ENCODE measurements around the gene ACTA2. TPM values are rescaled to one million over a fixed set of nuclear protein-coding genes. Genes with fewer than 3 reads are reported as not detected.

ACTA2 gene
- total RNA-seq, 1 donor from 2014 or later: 9.0 TPM

GRCh38 chr10:88923520-88923919 is 29.1 kb downstream of the ACTA2 start:
- no peak overlapping the region for H3K4me3 ChIP-seq (ENCODE audit: low read depth, low read length)
- H3K27me3 ChIP-seq (ENCODE audit: control insufficient read depth, insufficient read depth, low read length): no peaks in the 10 kb centered on the region
- FAIRE-seq: no peak
- H3K36me3 ChIP-seq (ENCODE audit: control insufficient read depth, insufficient read depth, low read length): no peaks in the 10 kb centered on the region
- no peak for TF ChIP-seq CTCF (IDR thresholded peaks at IDR 0.05; ENCODE audit: insufficient read depth, low read length, severe bottlenecking)
- no peak for DNase-seq (ENCODE audit: low read depth)

DNA sequence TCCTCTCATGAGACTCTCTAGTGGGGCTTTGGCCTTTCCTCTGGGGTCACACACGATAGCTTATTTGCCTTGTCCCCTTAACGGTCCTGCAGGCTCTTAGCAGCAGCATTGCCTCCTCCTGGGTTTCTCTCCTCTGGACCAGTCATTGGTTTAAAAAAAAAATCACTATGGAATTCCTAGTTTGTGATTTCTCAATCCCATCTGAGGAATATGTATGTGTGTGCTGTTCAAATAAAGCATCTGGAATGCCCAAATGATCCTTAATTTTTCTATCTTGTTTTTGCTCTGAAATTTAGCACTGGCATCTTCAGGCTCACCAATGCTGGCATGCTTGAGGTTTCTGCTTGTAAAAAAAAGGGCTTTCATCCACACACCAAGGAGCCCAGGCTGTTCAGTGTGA is 30.5 kb downstream of the ACTA2 start:
- no peaks in the 10 kb centered on the region for H3K36me3 ChIP-seq (ENCODE audit: control insufficient read depth, insufficient read depth, low read length)
- FAIRE-seq: no peak
- H3K27me3 ChIP-seq (ENCODE audit: control insufficient read depth, insufficient read depth, low read length): no peaks in the 10 kb centered on the region
- TF ChIP-seq CTCF (IDR thresholded peaks at IDR 0.05; ENCODE audit: insufficient read depth, low read length, severe bottlenecking): no peak
- DNase-seq (ENCODE audit: low read depth): no peak
- no peak overlapping the region for H3K4me3 ChIP-seq (ENCODE audit: low read depth, low read length)

DNA sequence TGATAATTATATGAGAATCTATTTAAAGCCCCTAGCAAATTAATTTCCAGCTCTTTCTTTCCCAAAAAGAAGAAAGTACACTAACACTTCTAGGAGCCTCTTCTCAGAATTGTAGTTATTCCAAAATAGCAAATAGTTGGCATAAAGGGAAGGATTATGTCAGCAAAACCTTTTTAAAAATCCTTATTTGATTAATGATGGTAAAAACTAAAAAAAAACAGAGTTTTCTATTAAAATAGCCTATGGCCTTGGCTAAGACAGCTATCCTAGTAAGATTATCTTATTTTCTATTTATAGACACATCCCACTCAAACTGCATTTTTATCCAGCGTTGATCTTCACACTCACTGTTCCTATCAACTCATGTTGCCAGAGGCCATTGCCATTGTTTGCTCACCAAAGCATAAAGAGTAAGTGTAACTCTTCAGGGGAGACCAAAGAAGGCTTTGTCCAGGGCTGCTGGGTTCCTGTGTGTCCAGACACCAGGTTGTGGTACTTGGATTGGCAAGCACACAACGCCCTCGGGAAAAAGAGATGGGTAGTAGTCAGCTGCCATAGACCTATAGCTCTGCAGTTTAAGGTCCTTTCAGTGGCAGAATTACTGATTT is 31.5 kb downstream of the ACTA2 start:
- no peak for FAIRE-seq
- no peak for TF ChIP-seq CTCF (IDR thresholded peaks at IDR 0.05; ENCODE audit: insufficient read depth, low read length, severe bottlenecking)
- Histone ChIP-seq H3K4me3 (ENCODE audit: low read depth, low read length) (no peak overlapping the region), H3K36me3 (ENCODE audit: control insufficient read depth, insufficient read depth, low read length) (no peaks in the 10 kb centered on the region), H3K27me3 (ENCODE audit: control insufficient read depth, insufficient read depth, low read length) (no peaks in the 10 kb centered on the region)
- DNase-seq (ENCODE audit: low read depth): no peak

- no peak for FAIRE-seq
These were observed 32.4 kb downstream of the ACTA2 start for GRCh38 chr10:88920198-88920597.

GRCh38 chr10:88919041-88919440 is 33.5 kb downstream of the ACTA2 start:
- Histone ChIP-seq H3K4me3 (ENCODE audit: low read depth, low read length) (no peak overlapping the region), H3K27me3 (ENCODE audit: control insufficient read depth, insufficient read depth, low read length) (no peaks in the 10 kb centered on the region), H3K36me3 (ENCODE audit: control insufficient read depth, insufficient read depth, low read length) (no peaks in the 10 kb centered on the region)
- no peak for TF ChIP-seq CTCF (IDR thresholded peaks at IDR 0.05; ENCODE audit: insufficient read depth, low read length, severe bottlenecking)
- DNase-seq (ENCODE audit: low read depth): no peak
- no peak for FAIRE-seq

More at GRCh38 chr10:88920198-88920597, 32.4 kb downstream of the ACTA2 start:
- no peak for DNase-seq (ENCODE audit: low read depth)
- no peak overlapping the region for H3K4me3 ChIP-seq (ENCODE audit: low read depth, low read length)
- H3K36me3 ChIP-seq (ENCODE audit: control insufficient read depth, insufficient read depth, low read length): no peaks in the 10 kb centered on the region
- H3K27me3 ChIP-seq (ENCODE audit: control insufficient read depth, insufficient read depth, low read length): no peaks in the 10 kb centered on the region
- TF ChIP-seq CTCF (IDR thresholded peaks at IDR 0.05; ENCODE audit: insufficient read depth, low read length, severe bottlenecking): no peak

Data from bronchial epithelial cell (primary cell).